ENCODE results near the gene IL4R. TPM values are rescaled to one million over a fixed set of nuclear protein-coding genes. Genes with fewer than 3 reads are reported as not detected.

IL4R gene
- total and polyA plus RNA-seq, 2 of the 13 experiments (the other 11 are each of a cell fraction or from before 2014, with no cell fraction given) = 15.9 to 49.6 TPM

GRCh38 chr16:27340654-27341053 is 26.9 kb downstream of the IL4R start:
- DNase-seq (ENCODE audit: low spot score) (no peak), ATAC-seq (no peak), FAIRE-seq (no peak)
- H3K36me3 ChIP-seq (replicated peaks in 1 of 2; ENCODE audit: control insufficient read depth in 1 of 2, insufficient read depth in 2 of 2, low read length in 2 of 2) = peaks cover 30 to 49% of the 10 kb centered on the region in 2 experiments; a peak in 4 of 5 replicates
- H3K79me2 ChIP-seq (ENCODE audit: insufficient read depth, low read length) = no peaks in the 10 kb centered on the region
- TF ChIP-seq, protein P1, sequence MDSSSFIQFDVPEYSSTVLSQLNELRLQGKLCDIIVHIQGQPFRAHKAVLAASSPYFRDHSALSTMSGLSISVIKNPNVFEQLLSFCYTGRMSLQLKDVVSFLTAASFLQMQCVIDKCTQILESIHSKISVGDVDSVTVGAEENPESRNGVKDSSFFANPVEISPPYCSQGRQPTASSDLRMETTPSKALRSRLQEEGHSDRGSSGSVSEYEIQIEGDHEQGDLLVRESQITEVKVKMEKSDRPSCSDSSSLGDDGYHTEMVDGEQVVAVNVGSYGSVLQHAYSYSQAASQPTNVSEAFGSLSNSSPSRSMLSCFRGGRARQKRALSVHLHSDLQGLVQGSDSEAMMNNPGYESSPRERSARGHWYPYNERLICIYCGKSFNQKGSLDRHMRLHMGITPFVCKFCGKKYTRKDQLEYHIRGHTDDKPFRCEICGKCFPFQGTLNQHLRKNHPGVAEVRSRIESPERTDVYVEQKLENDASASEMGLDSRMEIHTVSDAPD (CRISPR knock-in tag; IDR thresholded peaks at IDR 0.05) = no peak
- TF ChIP-seq SIX4 (CRISPR knock-in tag; IDR thresholded peaks at IDR 0.05) (no peak), REPIN1 (CRISPR knock-in tag; IDR thresholded peaks at IDR 0.05; ENCODE audit: borderline replicate concordance, low read depth) (no peak), ZNF672 (CRISPR knock-in tag; IDR thresholded peaks at IDR 0.05) (no peak), AGO2 (optimal IDR thresholded peaks at IDR 0.05; ENCODE audit: low read depth, low read length) (no peak), ZNF225 (CRISPR knock-in tag; IDR thresholded peaks at IDR 0.05) (no peak), ZSCAN9 (CRISPR knock-in tag; IDR thresholded peaks at IDR 0.05; ENCODE audit: borderline replicate concordance) (no peak), ZNF879 (CRISPR knock-in tag; IDR thresholded peaks at IDR 0.05) (no peak), DR1 (CRISPR knock-in tag; IDR thresholded peaks at IDR 0.05) (no peak), SMARCC2 (IDR thresholded peaks at IDR 0.05) (no peak), NCOA2 (CRISPR knock-in tag; IDR thresholded peaks at IDR 0.05) (no peak), ZFX (CRISPR knock-in tag; IDR thresholded peaks at IDR 0.05; ENCODE audit: low read depth) (no peak), DMTF1 (CRISPR knock-in tag; IDR thresholded peaks at IDR 0.05) (no peak), KMT2A (CRISPR knock-in tag; IDR thresholded peaks at IDR 0.05) (no peak), ZNF335 (CRISPR knock-in tag; IDR thresholded peaks at IDR 0.05) (no peak)
- TF ChIP-seq, protein P2, sequence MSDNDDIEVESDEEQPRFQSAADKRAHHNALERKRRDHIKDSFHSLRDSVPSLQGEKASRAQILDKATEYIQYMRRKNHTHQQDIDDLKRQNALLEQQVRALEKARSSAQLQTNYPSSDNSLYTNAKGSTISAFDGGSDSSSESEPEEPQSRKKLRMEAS (IDR thresholded peaks at IDR 0.05) = no peak
- TF ChIP-seq, protein P3, sequence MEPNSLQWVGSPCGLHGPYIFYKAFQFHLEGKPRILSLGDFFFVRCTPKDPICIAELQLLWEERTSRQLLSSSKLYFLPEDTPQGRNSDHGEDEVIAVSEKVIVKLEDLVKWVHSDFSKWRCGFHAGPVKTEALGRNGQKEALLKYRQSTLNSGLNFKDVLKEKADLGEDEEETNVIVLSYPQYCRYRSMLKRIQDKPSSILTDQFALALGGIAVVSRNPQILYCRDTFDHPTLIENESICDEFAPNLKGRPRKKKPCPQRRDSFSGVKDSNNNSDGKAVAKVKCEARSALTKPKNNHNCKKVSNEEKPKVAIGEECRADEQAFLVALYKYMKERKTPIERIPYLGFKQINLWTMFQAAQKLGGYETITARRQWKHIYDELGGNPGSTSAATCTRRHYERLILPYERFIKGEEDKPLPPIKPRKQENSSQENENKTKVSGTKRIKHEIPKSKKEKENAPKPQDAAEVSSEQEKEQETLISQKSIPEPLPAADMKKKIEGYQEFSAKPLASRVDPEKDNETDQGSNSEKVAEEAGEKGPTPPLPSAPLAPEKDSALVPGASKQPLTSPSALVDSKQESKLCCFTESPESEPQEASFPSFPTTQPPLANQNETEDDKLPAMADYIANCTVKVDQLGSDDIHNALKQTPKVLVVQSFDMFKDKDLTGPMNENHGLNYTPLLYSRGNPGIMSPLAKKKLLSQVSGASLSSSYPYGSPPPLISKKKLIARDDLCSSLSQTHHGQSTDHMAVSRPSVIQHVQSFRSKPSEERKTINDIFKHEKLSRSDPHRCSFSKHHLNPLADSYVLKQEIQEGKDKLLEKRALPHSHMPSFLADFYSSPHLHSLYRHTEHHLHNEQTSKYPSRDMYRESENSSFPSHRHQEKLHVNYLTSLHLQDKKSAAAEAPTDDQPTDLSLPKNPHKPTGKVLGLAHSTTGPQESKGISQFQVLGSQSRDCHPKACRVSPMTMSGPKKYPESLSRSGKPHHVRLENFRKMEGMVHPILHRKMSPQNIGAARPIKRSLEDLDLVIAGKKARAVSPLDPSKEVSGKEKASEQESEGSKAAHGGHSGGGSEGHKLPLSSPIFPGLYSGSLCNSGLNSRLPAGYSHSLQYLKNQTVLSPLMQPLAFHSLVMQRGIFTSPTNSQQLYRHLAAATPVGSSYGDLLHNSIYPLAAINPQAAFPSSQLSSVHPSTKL (CRISPR knock-in tag; IDR thresholded peaks at IDR 0.05) = no peak
- TF ChIP-seq, protein P4, sequence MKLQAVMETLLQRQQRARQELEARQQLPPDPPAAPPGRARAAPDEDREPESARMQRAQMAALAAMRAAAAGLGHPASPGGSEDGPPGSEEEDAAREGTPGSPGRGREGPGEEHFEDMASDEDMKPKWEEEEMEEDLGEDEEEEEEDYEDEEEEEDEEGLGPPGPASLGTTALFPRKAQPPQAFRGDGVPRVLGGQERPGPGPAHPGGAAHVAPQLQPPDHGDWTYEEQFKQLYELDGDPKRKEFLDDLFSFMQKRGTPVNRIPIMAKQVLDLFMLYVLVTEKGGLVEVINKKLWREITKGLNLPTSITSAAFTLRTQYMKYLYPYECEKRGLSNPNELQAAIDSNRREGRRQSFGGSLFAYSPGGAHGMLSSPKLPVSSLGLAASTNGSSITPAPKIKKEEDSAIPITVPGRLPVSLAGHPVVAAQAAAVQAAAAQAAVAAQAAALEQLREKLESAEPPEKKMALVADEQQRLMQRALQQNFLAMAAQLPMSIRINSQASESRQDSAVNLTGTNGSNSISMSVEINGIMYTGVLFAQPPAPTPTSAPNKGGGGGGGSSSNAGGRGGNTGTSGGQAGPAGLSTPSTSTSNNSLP (IDR thresholded peaks at IDR 0.05; ENCODE audit: low read depth, low read length) = no peak
- 98% methylated on average over 6 of the region's 6 CpGs for WGBS (ENCODE audit: low lambda C conversion rate)
- intact Hi-C loops (cut with micrococcal nuclease; ENCODE audit: unreplicated experiment) = no loop called here
- BruUV-seq (replicated peaks) = no TSS peak
- no peak overlapping the region for H2AFZ ChIP-seq (ENCODE audit: low read length)
- no peaks in the 10 kb centered on the region for H3K9me3 ChIP-seq (ENCODE audit: low read length)
- no peak overlapping the region for H3K4me3 ChIP-seq (replicated peaks in 1 of 3; ENCODE audit: insufficient read depth in 1 of 3, low read depth in 2 of 3, low read length in 3 of 3)
- no peaks in the 10 kb centered on the region for H4K20me1 ChIP-seq (ENCODE audit: insufficient read depth, low read length)
- POLR2A ChIA-PET = no interaction called here
- H3K27me3 ChIP-seq (ENCODE audit: control insufficient read depth in 1 of 2, insufficient read depth in 2 of 2, low read length in 2 of 2) = no peaks in the 10 kb centered on the region
- in situ Hi-C loops (cut with HindIII; ENCODE audit: extremely low pct_ligation_motif_present, low pct_unique_long_range_greater_than_20kb) = no loop called here
- no peak overlapping the region for H3K27ac ChIP-seq (ENCODE audit: extremely low read length, insufficient read depth, low read length)
- no peak overlapping the region for H3K9ac ChIP-seq (ENCODE audit: insufficient read depth, low read depth, low read length)
- CTCF ChIA-PET (ENCODE audit: low intra/inter-chr PET ratio, low total read pairs) = no interaction called here
- H3K4me2 ChIP-seq (ENCODE audit: low read depth, low read length) = no peak overlapping the region
- peaks cover under 1% of the 10 kb centered on the region for H3K4me1 ChIP-seq (ENCODE audit: insufficient read depth, low read length)

Measured in HepG2 (cell line).